ENCODE measurements around the gene SLCO2A1. TPM values are rescaled to one million over a fixed set of nuclear protein-coding genes. Genes with fewer than 3 reads are reported as not detected.

Gene SLCO2A1
- total and polyA plus RNA-seq, 5 donors: 17.1 to 100 (median 36.1) TPM

DNA sequence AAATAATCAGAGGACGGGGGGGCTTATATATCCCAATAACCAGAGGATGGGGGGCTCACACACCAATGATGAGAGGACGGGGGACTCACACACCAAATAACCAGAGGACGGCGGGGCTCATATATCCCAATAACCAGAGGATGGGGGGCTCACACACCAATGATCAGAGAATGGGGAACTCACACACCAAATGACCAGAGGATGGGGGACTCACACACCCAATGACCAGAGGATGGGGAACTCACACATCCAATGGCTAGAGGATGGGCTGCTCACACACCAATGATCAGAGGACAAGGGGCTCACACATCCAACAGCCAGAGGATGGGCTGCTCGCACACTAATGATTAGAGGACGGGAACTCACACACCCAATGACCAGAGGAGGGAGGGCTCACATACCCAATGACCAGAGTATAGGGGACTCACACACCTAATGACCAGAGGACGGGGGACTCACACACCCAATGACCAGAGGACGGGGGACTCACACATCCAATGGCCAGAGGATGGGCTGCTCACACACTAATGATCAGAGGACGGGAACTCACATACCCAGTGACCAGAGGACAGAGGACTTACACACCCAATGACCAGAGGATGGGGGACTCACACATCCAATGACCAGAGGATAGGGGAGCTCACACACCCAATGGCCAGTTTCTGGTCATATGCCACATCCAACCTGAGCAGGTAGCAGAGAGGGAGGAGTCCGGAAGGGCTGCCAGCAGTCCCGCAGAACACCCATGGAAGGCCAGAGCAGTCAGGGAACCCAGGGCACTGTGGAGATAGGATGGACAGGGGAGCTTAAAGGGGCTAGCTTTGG lies 144.6 kb downstream of the SLCO2A1 start:
- DNase-seq (no peak), ATAC-seq (no peak)
- no peaks in the 10 kb centered on the region for H3K9me3 ChIP-seq (ENCODE audit: control insufficient read depth, low read length)

DNA sequence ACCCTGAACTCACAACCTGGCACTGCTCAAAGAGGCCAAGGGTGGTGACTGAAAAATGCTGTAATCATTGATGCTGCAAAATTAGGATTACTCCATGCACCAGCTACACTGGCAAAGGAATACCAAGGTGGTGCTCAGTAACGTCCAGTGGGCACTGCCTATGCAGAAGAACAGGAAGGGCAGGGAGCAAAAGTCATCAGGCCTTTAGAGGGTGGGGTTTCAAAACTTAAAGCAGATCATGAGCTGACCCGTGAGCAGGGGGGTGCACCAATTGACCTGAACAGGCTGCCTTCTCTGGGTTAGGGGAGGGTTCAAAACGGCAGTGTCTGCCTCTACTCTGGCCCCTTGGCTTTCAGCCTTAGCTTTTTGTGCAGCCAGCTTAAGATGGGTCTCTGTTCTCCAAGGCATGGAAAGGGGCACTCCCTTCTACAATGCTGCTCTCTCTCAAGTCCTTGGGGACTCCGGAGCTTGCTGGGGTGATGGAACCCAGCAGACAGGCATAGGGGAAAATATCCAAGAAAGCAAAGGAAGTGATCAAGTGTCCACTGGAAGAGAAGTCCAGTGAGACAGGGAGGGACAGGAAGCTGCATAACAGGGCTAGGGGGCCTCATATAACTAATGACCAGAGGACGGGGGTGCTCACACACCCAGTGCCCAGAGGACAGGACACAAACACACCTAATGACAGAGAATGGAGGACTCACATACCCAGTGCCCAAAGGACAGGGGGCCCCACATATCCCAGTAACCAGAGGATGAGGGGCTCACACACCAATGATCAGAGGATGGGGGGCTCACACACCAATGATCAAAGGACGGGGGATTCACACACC lies 145.5 kb downstream of the SLCO2A1 start:
- intact Hi-C loops (cut with DNase I): no loop called here
- ATAC-seq: no peak
- Histone ChIP-seq H3K4me3 (ENCODE audit: low read length) (no peak overlapping the region), H3K27me3 (ENCODE audit: control insufficient read depth, insufficient read depth) (no peaks in the 10 kb centered on the region), H3K9me3 (ENCODE audit: control insufficient read depth, low read length) (no peaks in the 10 kb centered on the region), H3K27ac (ENCODE audit: low read length) (no peak overlapping the region), H3K4me1 (ENCODE audit: control insufficient read depth, insufficient read depth, low read length) (peaks cover 4% of the 10 kb centered on the region)
- WGBS: 74% methylated on average over 6 of the region's 6 CpGs
- DNase-seq: no peak

More for the DNA sequence above, 144.6 kb downstream of the SLCO2A1 start:
- Histone ChIP-seq H3K4me3 (ENCODE audit: low read length) (no peak overlapping the region), H3K27ac (ENCODE audit: low read length) (no peak overlapping the region), H3K27me3 (ENCODE audit: control insufficient read depth, insufficient read depth) (no peaks in the 10 kb centered on the region), H3K4me1 (ENCODE audit: control insufficient read depth, insufficient read depth, low read length) (peaks cover 4% of the 10 kb centered on the region)
- 94% methylated on average over 11 of the region's 11 CpGs for WGBS
- intact Hi-C loops (cut with DNase I): no loop called here

DNA sequence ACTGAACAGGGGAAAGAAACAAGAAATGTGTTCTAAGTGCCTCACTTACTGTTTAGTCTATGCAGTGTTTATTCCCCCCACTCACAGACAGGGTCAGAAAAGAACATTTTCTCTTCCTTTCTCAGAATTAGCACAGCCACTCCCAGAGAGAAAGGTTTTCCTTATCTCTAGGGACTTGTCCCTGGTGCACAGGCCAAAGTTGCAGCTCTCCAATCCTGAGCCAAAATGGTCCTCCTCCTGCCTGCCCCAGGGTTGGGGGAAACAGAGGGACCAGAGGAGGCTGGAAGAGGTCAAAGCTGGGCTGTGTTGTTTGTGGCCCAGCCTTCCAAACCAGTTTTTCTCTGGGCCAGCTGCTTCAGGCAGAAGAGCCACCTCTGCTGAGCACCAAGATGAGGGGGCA lies 146.1 kb downstream of the SLCO2A1 start:
- no peak overlapping the region for H3K4me3 ChIP-seq (ENCODE audit: low read length)
- H3K27me3 ChIP-seq (ENCODE audit: control insufficient read depth, insufficient read depth): no peaks in the 10 kb centered on the region
- ATAC-seq (no peak), DNase-seq (no peak)
- no peaks in the 10 kb centered on the region for H3K9me3 ChIP-seq (ENCODE audit: control insufficient read depth, low read length)
- H3K27ac ChIP-seq (ENCODE audit: low read length): no peak overlapping the region
- intact Hi-C loops (cut with DNase I): no loop called here
- H3K4me1 ChIP-seq (ENCODE audit: control insufficient read depth, insufficient read depth, low read length): peaks cover 4% of the 10 kb centered on the region

DNA sequence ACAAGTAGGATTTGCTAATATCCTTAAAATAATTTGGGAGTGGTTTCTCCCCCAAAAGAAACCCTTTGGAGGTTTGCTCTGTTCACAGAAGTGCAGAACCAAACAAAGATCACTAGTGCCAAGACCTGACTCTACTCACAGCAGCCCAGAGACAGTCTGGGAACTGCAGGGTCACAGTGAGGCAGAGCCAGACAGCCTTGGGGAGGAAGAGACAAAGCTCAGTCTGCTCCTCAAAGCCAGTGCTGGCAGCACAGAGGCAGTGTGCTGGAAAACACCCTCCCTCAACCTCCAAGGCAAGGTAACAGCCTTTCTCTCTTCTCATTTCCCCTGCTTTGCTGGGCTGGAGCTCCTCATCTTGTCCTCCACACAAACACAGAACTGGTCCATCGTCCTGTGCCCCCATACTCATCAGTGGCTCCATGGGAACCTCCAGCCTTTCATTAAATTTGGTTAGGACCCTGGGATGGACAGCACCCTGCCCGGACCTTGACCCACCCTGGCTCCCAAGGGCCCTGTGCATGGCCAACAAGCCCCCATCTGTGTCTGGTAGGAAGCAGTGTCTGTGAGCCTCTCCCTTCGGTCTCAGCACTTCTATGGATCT lies 146.6 kb downstream of the SLCO2A1 start:
- 74% methylated on average over 3 of the region's 3 CpGs for WGBS
- DNase-seq: no peak
- no peak overlapping the region for H3K4me3 ChIP-seq (ENCODE audit: low read length)
- H3K27me3 ChIP-seq (ENCODE audit: control insufficient read depth, insufficient read depth): no peaks in the 10 kb centered on the region
- peaks cover 4% of the 10 kb centered on the region for H3K4me1 ChIP-seq (ENCODE audit: control insufficient read depth, insufficient read depth, low read length)
- H3K9me3 ChIP-seq (ENCODE audit: control insufficient read depth, low read length): no peaks in the 10 kb centered on the region
- ATAC-seq: no peak
- intact Hi-C loops (cut with DNase I): no loop called here
- H3K27ac ChIP-seq (ENCODE audit: low read length): no peak overlapping the region

DNA sequence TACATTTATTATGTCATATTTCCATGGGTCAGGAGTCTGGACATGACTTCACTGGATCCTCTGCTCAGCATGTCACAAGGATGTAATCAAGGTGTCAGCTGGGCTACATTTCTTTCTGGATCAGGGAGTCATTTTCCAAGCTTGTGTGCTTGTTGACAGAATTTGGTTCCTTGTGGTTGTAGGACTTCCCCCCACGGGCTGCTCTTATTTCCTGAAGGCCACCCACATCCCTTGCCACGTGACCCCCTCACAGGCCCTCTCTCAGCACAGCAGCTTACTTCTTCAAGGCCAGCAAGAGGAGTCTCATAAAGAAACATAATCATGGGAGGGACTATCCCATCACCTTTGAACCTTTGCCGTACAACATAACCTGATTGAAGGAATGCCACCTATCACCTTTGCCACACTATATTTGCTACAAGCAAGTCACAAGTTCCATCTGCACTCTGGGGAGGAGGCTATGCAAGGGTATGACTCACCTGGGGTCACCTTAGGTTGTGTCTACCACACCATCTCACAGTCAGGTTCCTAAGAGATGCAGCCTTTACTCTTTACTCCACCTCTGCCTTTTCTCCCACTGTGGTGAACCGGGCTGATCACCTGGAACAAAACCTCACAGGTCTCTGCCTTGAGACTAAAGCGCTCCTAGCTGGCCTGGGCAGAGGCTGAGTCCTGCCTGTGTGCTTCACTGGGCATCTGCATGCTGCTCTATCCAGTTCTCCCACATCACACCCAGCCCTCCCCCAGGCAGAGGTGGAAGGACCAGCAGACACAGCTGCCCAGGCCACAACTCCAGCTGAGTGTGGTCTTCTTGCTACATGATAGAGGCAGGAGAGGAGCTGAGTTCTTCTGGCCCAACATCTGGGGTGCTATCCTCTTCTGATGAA lies 147.5 kb downstream of the SLCO2A1 start:
- no peak for ATAC-seq
- H3K4me1 ChIP-seq (ENCODE audit: control insufficient read depth, insufficient read depth, low read length): peaks cover 4% of the 10 kb centered on the region
- no peak for DNase-seq
- no peak overlapping the region for H3K27ac ChIP-seq (ENCODE audit: low read length)
- no peaks in the 10 kb centered on the region for H3K9me3 ChIP-seq (ENCODE audit: control insufficient read depth, low read length)
- no peak overlapping the region for H3K4me3 ChIP-seq (ENCODE audit: low read length)
- H3K27me3 ChIP-seq (ENCODE audit: control insufficient read depth, insufficient read depth): no peaks in the 10 kb centered on the region
- intact Hi-C loops (cut with DNase I): no loop called here
- 76% methylated on average over 5 of the region's 5 CpGs for WGBS

DNA sequence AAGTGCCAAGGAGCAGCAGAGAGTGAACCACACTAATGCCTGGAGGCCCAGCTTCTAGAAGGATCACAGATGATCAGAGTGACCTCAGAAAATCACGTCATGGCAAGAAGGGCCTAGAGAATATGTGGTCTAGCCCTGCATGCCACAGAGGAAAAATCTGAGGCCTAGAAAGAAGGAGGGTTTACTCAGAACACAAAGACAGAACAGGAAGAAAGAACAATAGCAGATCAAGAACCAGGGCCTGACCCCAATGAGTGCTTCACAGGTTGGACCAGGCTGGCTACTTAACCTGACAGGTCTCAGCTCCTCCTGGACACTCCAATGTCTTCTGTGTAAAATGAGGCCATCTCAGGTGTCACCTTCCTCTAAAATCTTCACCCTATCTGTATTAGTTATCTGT lies 148.2 kb downstream of the SLCO2A1 start:
- peaks cover 4% of the 10 kb centered on the region for H3K4me1 ChIP-seq (ENCODE audit: control insufficient read depth, insufficient read depth, low read length)
- intact Hi-C loops (cut with DNase I): no loop called here
- no peaks in the 10 kb centered on the region for H3K9me3 ChIP-seq (ENCODE audit: control insufficient read depth, low read length)
- H3K4me3 ChIP-seq (ENCODE audit: low read length): no peak overlapping the region
- H3K27me3 ChIP-seq (ENCODE audit: control insufficient read depth, insufficient read depth): no peaks in the 10 kb centered on the region
- ATAC-seq (no peak), DNase-seq (no peak)
- no peak overlapping the region for H3K27ac ChIP-seq (ENCODE audit: low read length)
- WGBS: 87% methylated on average over 1 of the region's 1 CpG

DNA sequence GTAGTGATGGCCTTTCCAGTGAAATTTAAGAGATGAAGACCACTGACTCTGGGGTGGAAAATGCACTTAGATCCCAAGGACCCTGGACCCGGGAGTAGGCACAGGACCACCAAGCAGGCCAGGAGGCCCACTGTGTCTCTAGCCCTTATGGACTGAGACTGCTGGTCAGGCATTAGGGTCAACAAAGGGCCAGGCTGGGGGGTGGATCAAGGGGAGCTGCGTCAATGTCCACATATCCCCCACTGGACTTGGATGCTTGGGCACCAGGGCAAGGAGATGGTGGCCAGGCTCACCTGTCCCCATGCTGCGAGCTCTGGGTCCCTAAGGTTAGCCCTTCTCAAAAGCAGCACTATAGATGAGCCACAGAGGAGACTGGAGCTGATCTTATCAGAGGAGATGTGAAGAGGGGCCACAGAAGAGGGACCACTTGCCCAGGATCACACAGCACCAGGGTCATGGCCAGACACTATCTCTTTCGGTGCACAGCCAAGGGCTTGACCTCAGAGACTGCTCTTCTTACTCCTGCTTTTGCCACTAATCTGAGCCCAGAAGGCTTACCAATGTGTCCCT lies 148.8 kb downstream of the SLCO2A1 start:
- DNase-seq (no peak), ATAC-seq (no peak)
- Histone ChIP-seq H3K27ac (ENCODE audit: low read length) (no peak overlapping the region), H3K4me3 (ENCODE audit: low read length) (no peak overlapping the region), H3K9me3 (ENCODE audit: control insufficient read depth, low read length) (no peaks in the 10 kb centered on the region), H3K27me3 (ENCODE audit: control insufficient read depth, insufficient read depth) (no peaks in the 10 kb centered on the region), H3K4me1 (ENCODE audit: control insufficient read depth, insufficient read depth, low read length) (peaks cover 4% of the 10 kb centered on the region)
- intact Hi-C loops (cut with DNase I): no loop called here
- WGBS: 92% methylated on average over 4 of the region's 4 CpGs

DNA sequence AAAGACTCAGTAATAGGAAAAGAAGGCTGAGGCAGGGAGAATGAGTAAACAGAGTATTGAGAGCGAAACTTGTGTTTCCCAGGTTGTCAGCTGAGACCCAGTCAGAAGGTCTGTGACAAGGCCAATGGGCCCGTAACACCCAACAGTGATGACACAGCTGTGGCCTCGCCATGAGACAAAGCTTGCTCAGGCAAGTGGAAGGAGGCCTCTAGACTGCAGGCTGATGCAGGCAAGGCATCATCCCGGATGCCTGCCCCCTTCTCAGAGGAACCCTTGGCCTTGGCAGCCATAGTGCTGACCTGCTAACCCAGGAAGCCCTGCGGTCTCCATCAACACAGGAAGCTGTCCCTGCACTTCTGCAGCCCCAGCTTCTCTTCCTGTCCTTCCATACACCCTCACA lies 149.4 kb downstream of the SLCO2A1 start:
- Histone ChIP-seq H3K4me3 (ENCODE audit: low read length) (no peak overlapping the region), H3K27me3 (ENCODE audit: control insufficient read depth, insufficient read depth) (no peaks in the 10 kb centered on the region), H3K9me3 (ENCODE audit: control insufficient read depth, low read length) (no peaks in the 10 kb centered on the region), H3K27ac (ENCODE audit: low read length) (no peak overlapping the region), H3K4me1 (ENCODE audit: control insufficient read depth, insufficient read depth, low read length) (peaks cover 4% of the 10 kb centered on the region)
- intact Hi-C loops (cut with DNase I): no loop called here
- ATAC-seq (no peak), DNase-seq (no peak)
- 86% methylated on average over 5 of the region's 5 CpGs for WGBS

DNA sequence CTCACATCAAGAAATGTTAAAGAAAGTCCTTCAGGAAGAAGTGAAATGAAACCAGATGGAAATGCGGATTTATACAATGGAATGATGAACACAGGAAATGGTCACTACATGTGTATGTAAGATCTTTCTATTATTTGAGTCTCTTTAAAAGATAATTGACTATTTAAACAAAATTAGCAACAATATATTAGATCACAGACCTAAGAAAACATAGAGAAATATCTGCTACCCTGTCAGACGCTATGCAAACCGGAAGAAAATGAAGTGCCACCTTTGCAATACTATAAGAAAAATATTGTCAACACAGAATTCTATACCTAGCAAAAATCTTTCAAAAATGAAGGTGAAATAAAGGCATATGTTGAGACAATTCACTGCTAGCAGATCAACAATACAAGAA lies 151.2 kb downstream of the SLCO2A1 start:
- intact Hi-C loops (cut with DNase I): no loop called here
- Histone ChIP-seq H3K27ac (ENCODE audit: low read length) (no peak overlapping the region), H3K9me3 (ENCODE audit: control insufficient read depth, low read length) (no peaks in the 10 kb centered on the region), H3K27me3 (ENCODE audit: control insufficient read depth, insufficient read depth) (no peaks in the 10 kb centered on the region), H3K4me1 (ENCODE audit: control insufficient read depth, insufficient read depth, low read length) (no peaks in the 10 kb centered on the region), H3K4me3 (ENCODE audit: low read length) (no peak overlapping the region)
- ATAC-seq: no peak
- DNase-seq: no peak
- 90% methylated on average over 3 of the region's 3 CpGs for WGBS
